Measurements from ENCODE around the gene ZNF277. TPM values are rescaled to one million over a fixed set of nuclear protein-coding genes. Genes with fewer than 3 reads are reported as not detected.

ZNF277 gene
- total RNA-seq, 2 donors from 2014 or later, result 27.9 to 41.5 TPM

DNA sequence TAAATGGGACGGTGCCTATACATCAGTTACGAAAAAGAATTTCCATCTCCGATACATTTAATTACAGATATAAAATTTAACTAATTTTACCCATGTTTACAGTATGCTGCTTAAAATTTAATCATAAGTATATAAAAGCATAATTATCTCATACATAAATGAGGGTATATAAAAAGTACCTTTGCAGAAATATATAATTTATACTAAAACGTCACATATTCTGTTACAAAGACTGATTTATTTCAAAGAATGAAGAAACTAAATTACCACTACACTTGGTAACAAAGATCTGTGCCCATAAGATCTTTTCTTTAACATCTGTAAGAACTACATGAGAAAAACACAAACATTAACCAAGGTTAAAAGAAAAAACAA lies 3.1 kb upstream of the ZNF277 start:
- Histone ChIP-seq H3K36me3 (no peaks in the 10 kb centered on the region), H3K4me3 (peak overlapping the region; percentile 87), H3K27me3 (replicated peaks; ENCODE audit: insufficient read depth) (no peaks in the 10 kb centered on the region), H3K27ac (no peak overlapping the region), H3K4me1 (ENCODE audit: control insufficient read depth in 1 of 2, low read depth in 2 of 2) (peaks cover 4 to 28% of the 10 kb centered on the region in 2 donors), H3K9me3 (no peaks in the 10 kb centered on the region)
- DNase-seq (ENCODE audit: low spot score) (no peak), ATAC-seq (ENCODE audit: insufficient number of reproducible peaks, low FRiP score, low read depth) (no peak)
- TF ChIP-seq, protein P1, sequence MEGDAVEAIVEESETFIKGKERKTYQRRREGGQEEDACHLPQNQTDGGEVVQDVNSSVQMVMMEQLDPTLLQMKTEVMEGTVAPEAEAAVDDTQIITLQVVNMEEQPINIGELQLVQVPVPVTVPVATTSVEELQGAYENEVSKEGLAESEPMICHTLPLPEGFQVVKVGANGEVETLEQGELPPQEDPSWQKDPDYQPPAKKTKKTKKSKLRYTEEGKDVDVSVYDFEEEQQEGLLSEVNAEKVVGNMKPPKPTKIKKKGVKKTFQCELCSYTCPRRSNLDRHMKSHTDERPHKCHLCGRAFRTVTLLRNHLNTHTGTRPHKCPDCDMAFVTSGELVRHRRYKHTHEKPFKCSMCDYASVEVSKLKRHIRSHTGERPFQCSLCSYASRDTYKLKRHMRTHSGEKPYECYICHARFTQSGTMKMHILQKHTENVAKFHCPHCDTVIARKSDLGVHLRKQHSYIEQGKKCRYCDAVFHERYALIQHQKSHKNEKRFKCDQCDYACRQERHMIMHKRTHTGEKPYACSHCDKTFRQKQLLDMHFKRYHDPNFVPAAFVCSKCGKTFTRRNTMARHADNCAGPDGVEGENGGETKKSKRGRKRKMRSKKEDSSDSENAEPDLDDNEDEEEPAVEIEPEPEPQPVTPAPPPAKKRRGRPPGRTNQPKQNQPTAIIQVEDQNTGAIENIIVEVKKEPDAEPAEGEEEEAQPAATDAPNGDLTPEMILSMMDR (IDR thresholded peaks at IDR 0.05), result no peak

DNA sequence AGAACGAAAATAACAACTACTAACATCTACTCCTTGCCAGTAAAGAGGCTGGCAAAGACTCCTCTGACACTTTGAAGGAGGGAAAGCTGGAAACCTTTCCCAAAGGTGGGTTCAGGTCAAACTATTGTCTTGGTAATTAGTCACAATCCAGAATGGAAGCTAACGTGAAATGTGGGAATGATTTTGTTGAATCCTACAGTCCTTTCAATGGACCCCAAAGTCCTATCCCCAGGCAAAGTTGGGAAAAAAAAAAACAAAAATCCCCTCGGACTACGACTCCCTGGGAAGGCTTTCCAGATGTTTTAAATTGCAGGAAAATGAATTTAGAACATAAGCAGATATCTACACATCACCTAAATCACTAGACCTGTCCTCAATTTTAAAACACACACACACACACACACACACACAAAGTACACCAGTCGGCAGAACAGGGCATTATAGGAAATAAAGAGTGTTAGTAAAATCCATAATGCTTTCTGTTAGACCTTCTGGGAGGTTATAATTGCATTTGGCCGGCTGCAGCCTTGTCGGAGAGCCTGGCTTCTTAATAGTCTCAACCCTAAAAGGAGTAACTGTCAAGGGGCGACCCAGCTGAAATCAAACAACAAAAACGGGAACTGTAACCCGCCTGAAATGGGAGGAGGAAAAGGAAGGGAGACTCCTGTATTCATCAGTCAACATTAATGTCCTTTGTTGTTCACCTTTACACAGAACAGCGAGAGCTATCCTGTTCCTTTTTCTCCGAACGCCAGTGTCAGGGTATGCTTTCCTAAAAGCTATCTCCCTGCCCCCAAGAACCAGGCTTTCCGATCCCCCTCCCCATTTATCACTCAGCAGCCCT lies 1.8 kb upstream of the ZNF277 start:
- DNase-seq (ENCODE audit: low spot score) (no peak), ATAC-seq (ENCODE audit: insufficient number of reproducible peaks, low FRiP score, low read depth) (no peak)
- peak overlapping the region; percentile 70 to 80 for H3K27ac ChIP-seq

DNA sequence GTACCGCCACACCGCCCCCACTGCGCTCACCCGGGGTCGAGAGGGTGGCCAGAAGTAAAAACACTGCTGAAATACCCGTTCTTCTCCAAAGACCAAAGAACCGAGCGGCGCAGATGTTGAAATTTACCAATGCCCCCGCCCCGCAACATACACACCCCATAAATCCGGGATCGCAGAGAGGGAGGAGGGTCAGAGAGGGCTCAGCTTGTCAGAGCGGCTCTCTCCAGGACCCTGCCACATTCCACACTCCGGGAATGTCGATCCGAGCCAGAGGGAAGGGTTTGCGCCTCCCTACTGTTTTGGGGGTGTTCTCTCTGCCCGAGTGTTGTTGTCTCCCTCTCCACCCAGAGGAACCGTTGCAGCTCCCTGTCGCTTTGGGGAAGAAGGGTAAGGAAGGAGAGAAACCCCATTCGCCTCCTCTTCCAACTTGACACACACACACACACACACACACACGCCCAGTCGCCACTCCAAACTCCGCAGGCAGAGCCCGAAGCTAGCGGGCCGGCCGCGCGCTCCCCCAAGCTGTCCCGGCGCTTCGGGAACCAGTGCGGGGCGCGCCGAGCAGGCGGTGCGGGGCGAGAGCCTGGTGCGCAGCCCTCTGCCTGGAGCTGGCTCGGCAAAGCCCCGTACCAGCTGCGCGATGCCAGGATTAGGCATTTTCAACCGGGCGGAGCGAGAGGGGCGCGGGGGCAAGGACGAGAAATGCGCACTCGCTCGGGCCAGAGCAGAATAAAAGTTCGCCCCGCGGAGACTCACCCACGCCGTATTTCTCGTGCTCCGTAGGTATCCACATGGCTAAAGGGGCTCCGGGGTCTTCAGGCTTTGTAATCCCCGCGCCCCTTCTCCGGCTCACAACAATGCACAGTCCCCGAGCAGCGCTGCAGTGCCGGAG lies 905 bp upstream of the ZNF277 start:
- Histone ChIP-seq H3K9me3 (no peaks in the 10 kb centered on the region), H3K4me3 (peak overlapping the region; percentile 87), H3K4me1 (ENCODE audit: control insufficient read depth in 1 of 2, low read depth in 2 of 2) (peaks cover 0 to 28% of the 10 kb centered on the region in 2 donors), H3K27me3 (replicated peaks; ENCODE audit: insufficient read depth) (no peaks in the 10 kb centered on the region), H3K36me3 (no peaks in the 10 kb centered on the region), H3K27ac (peak overlapping the region; percentile 70 to 80)
- ATAC-seq (ENCODE audit: insufficient number of reproducible peaks, low FRiP score, low read depth) (peak; percentile 27), DNase-seq (ENCODE audit: low spot score) (no peak)
- TF ChIP-seq, protein P1 (IDR thresholded peaks at IDR 0.05), result no peak

More for the DNA sequence above, 1.8 kb upstream of the ZNF277 start:
- no peaks in the 10 kb centered on the region for H3K27me3 ChIP-seq (replicated peaks; ENCODE audit: insufficient read depth)
- H3K4me3 ChIP-seq, result peak overlapping the region; percentile 87
- peaks cover 0 to 28% of the 10 kb centered on the region in 2 donors for H3K4me1 ChIP-seq (ENCODE audit: control insufficient read depth in 1 of 2, low read depth in 2 of 2)
- TF ChIP-seq, protein P1 (IDR thresholded peaks at IDR 0.05), result no peak
- no peaks in the 10 kb centered on the region for H3K9me3 ChIP-seq
- no peaks in the 10 kb centered on the region for H3K36me3 ChIP-seq

DNA sequence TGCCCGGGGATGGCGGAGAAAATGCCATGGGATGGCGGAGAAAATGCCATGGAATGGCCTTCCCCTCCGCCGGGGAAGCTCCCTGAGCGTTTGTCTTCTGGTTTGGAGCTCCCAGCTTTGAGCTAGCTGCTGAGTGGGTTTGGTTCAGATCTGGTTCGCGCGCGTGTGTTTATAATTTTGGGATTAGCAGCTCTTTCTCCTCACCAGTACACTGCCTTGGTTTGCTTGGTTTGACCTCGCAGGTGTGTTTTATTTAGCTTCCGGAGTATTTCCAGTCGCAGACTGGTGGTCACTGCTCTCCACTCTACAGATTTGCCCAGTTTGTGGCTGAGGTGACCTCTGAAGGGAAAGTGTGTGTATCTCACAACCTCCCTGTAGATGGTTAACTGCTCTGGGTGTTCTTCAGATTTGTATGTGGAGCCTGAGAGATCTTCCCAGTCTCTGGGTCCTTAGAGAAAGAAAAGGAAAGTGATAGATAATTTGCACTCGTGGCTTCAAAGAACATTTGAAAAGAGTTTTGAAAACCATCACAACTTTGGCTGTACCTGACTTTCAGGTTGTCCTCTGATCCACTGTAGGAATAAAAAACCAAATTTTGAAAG lies 597 bp downstream of the ZNF277 start:
- no peak for ATAC-seq (ENCODE audit: insufficient number of reproducible peaks, low FRiP score, low read depth)
- H3K36me3 ChIP-seq, result no peaks in the 10 kb centered on the region
- TF ChIP-seq, protein P1 (IDR thresholded peaks at IDR 0.05), result no peak
- no peaks in the 10 kb centered on the region for H3K9me3 ChIP-seq
- H3K4me1 ChIP-seq (ENCODE audit: control insufficient read depth in 1 of 2, low read depth in 2 of 2), result peaks cover 0 to 39% of the 10 kb centered on the region in 2 donors
- no peaks in the 10 kb centered on the region for H3K27me3 ChIP-seq (replicated peaks; ENCODE audit: insufficient read depth)
- peak overlapping the region; percentile 56 to 82 for H3K27ac ChIP-seq
- DNase-seq (ENCODE audit: low spot score), result no peak
- peak overlapping the region; percentile 87 for H3K4me3 ChIP-seq
